Right lobe of liver (tissue), 4 donors: ENCODE measurements around the gene SYNE3.

Experiments used
- CTCF ChIP-seq, 4 donors: fragments of 200-600 bp in 3 of 4; fragments of 450-650 bp in 1 of 4; IDR thresholded peaks; one replicate each; pipeline versions ENCODE4 v1.5.1 to v1.8.0; 2016 to 2022; ENCODE audit warnings: antibody characterized with exemption in 4 of 4, mild to moderate bottlenecking in 2 of 4
- POLR2A ChIP-seq: fragments of 450-650 bp; IDR thresholded peaks from one replicate; pipeline ENCODE4 v1.6.1; 2017; ENCODE audit warnings: antibody characterized with exemption, mild to moderate bottlenecking
- donor health status: DM: no; HTN: no; CAD: no.
- donor health status: DM: no; HTN: no; CAD: no.
- donor health status: DM: no; HTN: yes; CAD: no.

GRCh38 chr14:95522556-95522955 lies 6.1 kb upstream of the SYNE3 start:
- TF ChIP-seq CTCF (IDR thresholded peaks at IDR 0.05) (no peak), POLR2A (no peak)
